NCI-H69 (cell line): ENCODE measurements around the gene TTBK1.

Experiments used
- DNase-seq: peaks from one replicate; lab custom pipeline; 2025; lab: John Stamatoyannopoulos, UW

Gene TTBK1

GRCh38 chr6:43255408-43256054 is 12.2 kb downstream of the TTBK1 start:
- DNase-seq, result no peak

- no peak for DNase-seq
Measured at GRCh38 chr6:43256670-43257366, 13.5 kb downstream of the TTBK1 start.

GRCh38 chr6:43257367-43258145 is 14.3 kb downstream of the TTBK1 start:
- no peak for DNase-seq

GRCh38 chr6:43258180-43258579 is 14.9 kb downstream of the TTBK1 start:
- DNase-seq, result no peak

GRCh38 chr6:43258807-43259686 is 15.8 kb downstream of the TTBK1 start:
- DNase-seq, result no peak

- DNase-seq, result no peak
Measured at GRCh38 chr6:43260791-43261190, 17.5 kb downstream of the TTBK1 start.

GRCh38 chr6:43261198-43261597 is 17.9 kb downstream of the TTBK1 start:
- DNase-seq, result no peak

- DNase-seq, result peak; percentile 72
Measured at GRCh38 chr6:43262000-43262779, 18.9 kb downstream of the TTBK1 start.

GRCh38 chr6:43262780-43263313 is 19.6 kb downstream of the TTBK1 start:
- DNase-seq, result no peak

- DNase-seq, result peak; percentile 72
Measured at GRCh38 chr6:43263314-43264178, 20.3 kb downstream of the TTBK1 start.

- no peak for DNase-seq
Measured at GRCh38 chr6:43264599-43265145, 21.4 kb downstream of the TTBK1 start.

- no peak for DNase-seq
Measured at GRCh38 chr6:43265564-43265963, 22.3 kb downstream of the TTBK1 start.

- peak; percentile 75 for DNase-seq
Measured at GRCh38 chr6:43267619-43268354, 24.5 kb downstream of the TTBK1 start.

- DNase-seq, result peak; percentile 47
Measured at GRCh38 chr6:43268355-43268700, 25.0 kb downstream of the TTBK1 start.

- DNase-seq, result no peak
Measured at GRCh38 chr6:43268782-43269272, 25.5 kb downstream of the TTBK1 start.

- peak; percentile 65 for DNase-seq
Measured at GRCh38 chr6:43269273-43270007, 26.2 kb downstream of the TTBK1 start.

GRCh38 chr6:43271103-43271815 is 28.0 kb downstream of the TTBK1 start:
- peak; percentile 24 for DNase-seq
